WTC11 (cell line): ENCODE data around the gene CD300H. TPM values are rescaled to one million over a fixed set of nuclear protein-coding genes. Genes with fewer than 3 reads are reported as not detected.
"Not testable (repeated sequence)": the region's sequence is repeated elsewhere in the genome, so short reads cannot be mapped to it uniquely, and the experiment has no call there.

ENCODE experiments used
- ATAC-seq: fragments of 200-7000 bp; cut with Tn5 transposase; 2 replicates; pipeline ENCODE4 v1.10.0; 2021; ENCODE audit warnings: mild to moderate bottlenecking, moderate library complexity
- CTCF ChIA-PET: fragments of 300-600 bp; sonication (Branson Sonifier 250); formaldehyde crosslinking; loops from one replicate; lab custom pipeline; 2021; ENCODE audit warnings: antibody characterized with exemption; lab: Charles Lee
- POLR2A ChIA-PET: fragments of 350-600 bp; sonication (Branson Sonifier 250); formaldehyde crosslinking; loops from one replicate; lab custom pipeline; 2021; ENCODE audit warnings: antibody characterized with exemption; lab: Charles Lee
- DNase-seq: peaks from one replicate; pipeline ENCODE4 v3.0.0; 2021; ENCODE audit warnings: low spot score
- H3K27ac Mint-ChIP-seq: 2 replicates; pipeline ENCODE4 v1.8.0; 2021; ENCODE audit warnings: mixed read lengths
- H3K27me3 Mint-ChIP-seq: 2 replicates; pipeline ENCODE4 v1.8.0; 2021; ENCODE audit warnings: low read depth, mild to moderate bottlenecking, moderate library complexity, mixed read lengths
- H3K36me3 Mint-ChIP-seq: 2 replicates; pipeline ENCODE4 v1.8.0; 2021; ENCODE audit warnings: mixed read lengths
- H3K4me1 Mint-ChIP-seq: 2 replicates; pipeline ENCODE4 v1.8.0; 2022; ENCODE audit warnings: mixed read lengths
- H3K4me3 Mint-ChIP-seq: 2 replicates; pipeline ENCODE4 v1.8.0; 2021; ENCODE audit warnings: mild to moderate bottlenecking, moderate library complexity, mixed read lengths
- H3K9me3 Mint-ChIP-seq: 2 replicates; pipeline ENCODE4 v1.8.0; 2021; ENCODE audit warnings: mixed read lengths
- E2F5 ChIP-seq: sonication (generic); formaldehyde crosslinking; IDR thresholded peaks from 2 replicates; pipeline ENCODE4 v1.8.1; 2022; ENCODE audit warnings: mild to moderate bottlenecking, moderate library complexity, missing genetic modification reagents
- FOXJ3 ChIP-seq: sonication (generic); formaldehyde crosslinking; IDR thresholded peaks from 2 replicates; pipeline ENCODE4 v1.9.0; 2021; ENCODE audit warnings: missing genetic modification reagents, mild to moderate bottlenecking, borderline replicate concordance
- GABPB1 ChIP-seq: sonication (generic); formaldehyde crosslinking; IDR thresholded peaks from 2 replicates; pipeline ENCODE4 v1.8.1; 2023; ENCODE audit warnings: mild to moderate bottlenecking, missing genetic modification reagents
- HMGA2 ChIP-seq: fragments of 250-450 bp; sonication (Bioruptor Pico); IDR thresholded peaks from 2 replicates; pipeline ENCODE4 v1.4.0; 2021; ENCODE audit warnings: mild to moderate bottlenecking, moderate library complexity
- IRF1 ChIP-seq: sonication (generic); formaldehyde crosslinking; IDR thresholded peaks from 2 replicates; pipeline ENCODE4 v1.8.0; 2023; ENCODE audit warnings: missing genetic modification reagents
- SP1 ChIP-seq: sonication (generic); formaldehyde crosslinking; conservative IDR thresholded peaks from 2 replicates; pipeline ENCODE4 v1.8.1; 2022; ENCODE audit warnings: missing genetic modification reagents
- TP53 ChIP-seq: sonication (generic); formaldehyde crosslinking; IDR thresholded peaks from 2 replicates; pipeline ENCODE4 v1.8.1; 2023; ENCODE audit warnings: mild to moderate bottlenecking, missing genetic modification reagents
- ZBTB21 ChIP-seq: sonication (generic); formaldehyde crosslinking; IDR thresholded peaks from 2 replicates; pipeline ENCODE4 v1.8.1; 2023; ENCODE audit warnings: mild to moderate bottlenecking, missing genetic modification reagents, borderline replicate concordance
- ZNF232 ChIP-seq: sonication (generic); formaldehyde crosslinking; IDR thresholded peaks from 2 replicates; pipeline ENCODE4 v1.8.0; 2022; ENCODE audit warnings: mild to moderate bottlenecking, missing genetic modification reagents
- ZNF263 ChIP-seq: sonication (generic); formaldehyde crosslinking; IDR thresholded peaks from 2 replicates; pipeline ENCODE4 v1.8.1; 2022; ENCODE audit warnings: low read depth, mild to moderate bottlenecking, moderate library complexity, missing genetic modification reagents
- ZNF425 ChIP-seq: fragments of 250-450 bp; sonication (Bioruptor Pico); conservative IDR thresholded peaks from 2 replicates; pipeline ENCODE4 v1.9.0; 2021; ENCODE audit warnings: mild to moderate bottlenecking
- ZNF512 ChIP-seq: sonication (generic); formaldehyde crosslinking; IDR thresholded peaks from 2 replicates; pipeline ENCODE4 v1.8.1; 2022; ENCODE audit warnings: missing genetic modification reagents, borderline replicate concordance
- total RNA-seq: library from RNA; stranded (reverse); gene quantifications from 3 replicates; pipeline ENCODE4 v1.2.3, GENCODE V29; 2021

The CD300H gene
- total RNA-seq, 1 experiment from 2014 or later: not detected

GRCh38 chr17:74520790-74521480, 46.4 kb downstream of the CD300H start:
- TF ChIP-seq HMGA2 (CRISPR knock-in tag) (no peak), SP1 (no peak), FOXJ3 (CRISPR knock-in tag) (no peak), GABPB1 (CRISPR knock-in tag) (no peak), TP53 (CRISPR knock-in tag) (no peak), ZNF425 (CRISPR knock-in tag) (no peak), ZBTB21 (CRISPR knock-in tag) (no peak), E2F5 (CRISPR knock-in tag) (no peak), IRF1 (CRISPR knock-in tag) (no peak), ZNF263 (CRISPR knock-in tag) (no peak), ZNF232 (CRISPR knock-in tag) (no peak), ZNF512 (CRISPR knock-in tag) (no peak)
- Mint-ChIP-seq H3K27ac (no peak overlapping the region), H3K9me3 (peaks cover 48% of the 10 kb centered on the region), H3K4me3 (no peak overlapping the region), H3K27me3 (peaks cover 18% of the 10 kb centered on the region), H3K4me1 (no peaks in the 10 kb centered on the region), H3K36me3 (no peaks in the 10 kb centered on the region; the same call in 1 of the 2 replicates)
- DNase-seq: no peak
- no peak for ATAC-seq
- POLR2A ChIA-PET: no interaction called here
- CTCF ChIA-PET: interaction anchor here (0.7 kb wide), 1 partner anchor 45 kb away, joined by 3 read pairs; no protein-coding TSS in a partner anchor

GRCh38 chr17:74520016-74520434, 47.3 kb downstream of the CD300H start:
- no peak for DNase-seq
- CTCF ChIA-PET: no interaction called here
- Mint-ChIP-seq H3K9me3 (peaks cover 54% of the 10 kb centered on the region), H3K36me3 (peaks cover 5% of the 10 kb centered on the region), H3K27me3 (peaks cover 14% of the 10 kb centered on the region), H3K4me1 (no peaks in the 10 kb centered on the region), H3K27ac (no peak overlapping the region), H3K4me3 (no peak overlapping the region)
- no peak for ATAC-seq
- no peak for TF ChIP-seq ZNF263 (CRISPR knock-in tag)
- POLR2A ChIA-PET: interaction anchor here (0.6 kb wide), 1 partner anchor 16 kb away, joined by 3 read pairs; no protein-coding TSS in a partner anchor

GRCh38 chr17:74518413-74518981, 48.8 kb downstream of the CD300H start:
- CTCF ChIA-PET, H3K4me3 Mint-ChIP-seq, DNase-seq, H3K27ac Mint-ChIP-seq, POLR2A ChIA-PET, H3K4me1 Mint-ChIP-seq, ATAC-seq: not testable (repeated sequence)
- peaks cover 23% of the 10 kb centered on the region for H3K27me3 Mint-ChIP-seq
- H3K36me3 Mint-ChIP-seq: peaks cover 19% of the 10 kb centered on the region
- peaks cover 67% of the 10 kb centered on the region for H3K9me3 Mint-ChIP-seq
